ENCODE measurements around the gene PMEL.
"Not testable (repeated sequence)": the region's sequence is repeated elsewhere in the genome, so short reads cannot be mapped to it uniquely, and the experiment has no call there.

Gene PMEL

DNA sequence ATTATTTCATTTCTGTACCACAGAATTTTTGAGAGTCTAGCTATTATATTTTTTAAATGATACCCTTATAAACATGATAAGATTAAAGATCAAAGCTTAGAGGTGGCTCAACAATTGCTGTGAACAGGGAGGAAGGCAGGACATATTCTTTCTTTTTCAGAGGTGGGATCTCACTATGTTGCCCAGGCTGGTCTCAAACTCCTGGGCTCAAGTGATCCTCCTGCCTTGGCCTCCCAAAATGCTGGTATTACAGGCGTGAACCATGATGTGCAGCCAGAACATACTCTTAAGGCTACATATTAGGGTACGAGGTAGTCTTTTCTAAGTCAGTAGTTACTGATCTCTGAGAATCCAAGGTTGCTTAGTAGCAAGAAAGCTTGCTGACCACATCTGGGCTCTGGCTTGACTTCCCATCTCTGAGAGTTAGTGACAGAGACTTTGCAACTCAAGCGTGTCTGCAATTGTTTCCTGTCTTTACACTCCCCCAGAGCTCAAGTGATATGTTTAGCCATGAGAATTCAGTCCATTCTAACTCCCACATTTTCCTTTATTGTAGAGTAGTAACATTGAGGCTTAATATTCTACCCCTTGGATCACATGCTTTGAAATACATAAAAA is 16.6 kb upstream of the PMEL start:
- no peak for DNase-seq

DNA sequence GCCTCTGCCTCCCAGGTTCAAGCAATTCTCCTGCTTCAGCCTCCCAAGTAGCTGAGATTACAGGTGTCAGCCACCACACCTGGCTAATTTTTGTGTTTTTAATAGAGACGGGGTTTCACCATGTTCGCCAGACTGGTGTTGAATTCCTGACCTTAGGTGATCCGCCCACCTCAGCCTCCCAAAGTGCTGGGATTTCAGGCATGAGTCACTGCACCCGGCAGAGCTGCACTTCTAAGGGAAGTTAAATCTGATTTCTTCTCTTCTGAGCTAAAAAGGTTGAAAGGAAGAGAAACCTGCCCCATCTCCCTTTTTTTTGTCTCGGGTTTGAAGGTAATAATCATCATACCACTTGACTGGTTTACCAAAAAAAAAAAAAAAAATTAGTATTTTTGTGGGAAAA is 16.0 kb upstream of the PMEL start:
- not testable (repeated sequence) for DNase-seq

DNA sequence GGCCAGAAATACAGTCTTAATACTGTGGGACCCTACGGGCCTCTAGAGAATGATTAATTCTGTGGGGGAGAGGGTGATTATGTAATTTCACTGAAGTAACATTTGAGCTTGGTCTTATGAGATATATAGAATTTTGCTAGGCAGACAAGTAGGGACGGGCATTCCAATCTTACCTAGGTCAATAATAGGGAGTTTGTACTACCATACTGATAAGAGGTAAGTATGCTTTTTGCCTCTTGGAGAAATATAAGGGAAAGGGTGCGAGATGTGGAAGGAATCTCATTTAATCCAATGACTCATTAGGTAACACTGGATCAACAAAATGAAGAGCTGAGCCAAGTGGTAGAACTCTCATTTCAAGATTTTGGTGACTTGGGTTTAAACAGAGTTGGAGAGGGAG is 13.2 kb upstream of the PMEL start:
- no peak for DNase-seq

DNA sequence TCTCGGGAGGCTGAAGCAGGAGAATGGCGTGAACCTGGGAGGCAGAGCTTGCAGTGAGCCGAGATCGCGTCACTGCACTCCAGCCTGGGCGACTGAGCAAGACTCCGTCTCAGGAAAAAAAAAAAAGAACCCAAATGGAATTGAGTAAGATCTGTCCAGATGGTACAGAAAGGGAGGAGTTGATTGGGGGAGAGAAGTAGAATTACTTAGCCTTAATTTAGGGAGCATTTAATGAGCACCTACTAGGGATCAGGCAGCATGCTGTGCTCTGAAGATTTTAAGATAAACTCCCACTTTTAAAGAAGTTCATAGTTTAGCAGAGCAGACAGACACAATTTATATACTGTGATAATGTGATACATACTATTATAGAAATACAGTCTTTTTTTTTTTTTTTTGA is 12.6 kb upstream of the PMEL start:
- no peak for DNase-seq

DNA sequence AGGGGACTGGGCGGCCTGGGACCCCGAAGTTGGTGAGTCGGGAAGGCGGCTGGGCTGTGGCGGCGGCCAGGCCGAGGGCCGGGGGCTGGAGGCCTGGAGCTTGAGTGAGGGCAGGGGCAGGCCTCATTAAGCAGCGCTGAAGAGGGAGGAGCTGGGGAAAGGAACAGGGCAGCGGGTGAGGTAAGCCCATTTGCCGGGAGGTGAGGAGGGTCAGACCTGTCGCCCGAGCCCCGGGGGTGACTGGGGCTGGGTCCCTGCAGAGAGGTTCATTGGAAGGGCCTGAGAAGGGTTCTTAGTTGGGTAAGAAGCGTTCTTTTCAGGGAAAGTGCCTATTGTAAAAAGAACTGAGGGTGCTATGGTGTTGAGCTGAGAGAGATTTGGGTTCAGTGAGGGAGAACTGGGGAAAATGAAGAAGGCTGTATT is 8.5 kb upstream of the PMEL start:
- no peak for DNase-seq

DNA sequence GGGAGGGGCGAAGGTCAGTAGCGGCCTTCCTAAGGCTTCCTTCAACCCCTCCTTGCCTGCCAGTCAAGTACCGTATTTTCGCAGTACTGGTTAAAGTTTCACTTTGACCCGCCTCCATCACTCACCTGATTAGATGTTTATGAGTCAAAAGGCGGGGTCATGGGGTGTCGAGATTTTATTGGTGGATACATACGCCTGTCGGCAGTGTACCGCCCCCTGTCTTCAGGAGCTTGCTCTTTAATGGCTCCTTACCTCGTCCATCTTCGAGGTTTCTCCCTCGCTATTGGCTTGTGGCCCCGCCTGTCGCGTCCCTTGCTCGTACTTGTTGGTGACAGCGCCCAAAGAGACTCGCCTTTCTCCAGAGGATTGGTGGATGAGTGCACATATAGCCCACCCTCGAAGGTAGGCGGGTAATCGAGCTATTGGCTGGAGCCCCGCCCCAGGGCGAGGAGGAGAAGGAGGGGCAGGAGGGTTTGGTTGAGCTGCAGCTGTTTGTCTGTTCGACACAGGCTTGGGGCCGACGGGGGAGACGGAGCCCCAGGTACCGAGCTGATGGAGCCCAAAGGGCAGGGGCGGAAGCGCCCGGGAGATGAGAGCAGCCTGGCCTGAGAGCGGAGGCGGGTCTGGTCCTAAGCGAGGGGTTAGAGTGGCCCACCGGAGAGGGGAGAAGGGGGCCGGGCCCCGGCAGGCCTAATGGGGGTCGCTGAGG is 7.9 kb upstream of the PMEL start, which contains the start of gene RAB5B:
RAB5B (plus strand) TSS at position 480 of the 709 bp plus-strand sequence. CDS start 12,883 bp downstream, outside the sequence.
- DNase-seq: peak; percentile 100

DNA sequence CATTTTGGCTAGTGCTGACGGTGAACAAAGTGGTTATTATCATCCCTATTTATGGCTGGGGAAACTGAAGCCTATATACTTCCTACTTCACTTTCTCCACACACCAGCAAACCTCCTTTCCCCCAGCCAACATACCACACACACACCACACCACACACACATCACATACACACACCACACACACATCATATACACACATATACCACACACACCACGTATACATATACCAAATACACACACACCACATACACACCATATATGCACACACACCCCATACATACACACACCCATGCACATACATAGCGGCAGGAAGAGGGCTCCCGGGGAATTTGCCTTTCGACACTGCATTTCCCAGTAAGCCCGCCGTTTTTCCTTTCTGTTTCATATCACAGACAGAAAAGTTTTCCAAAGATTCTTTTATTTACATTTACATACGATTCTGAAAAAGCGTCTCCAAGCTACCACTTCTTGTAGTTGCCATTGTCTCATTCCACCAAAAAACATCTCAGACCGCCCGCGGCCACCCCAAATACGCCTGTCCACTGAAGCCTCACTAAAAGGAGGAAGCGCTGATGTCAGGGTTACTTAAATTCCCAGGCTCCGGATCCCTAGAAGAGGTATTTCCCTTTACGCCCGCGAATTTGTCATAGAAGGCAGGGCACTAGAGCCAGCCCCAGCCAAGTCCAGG is 7.2 kb upstream of the PMEL start:
- peak; percentile 55 for DNase-seq

DNA sequence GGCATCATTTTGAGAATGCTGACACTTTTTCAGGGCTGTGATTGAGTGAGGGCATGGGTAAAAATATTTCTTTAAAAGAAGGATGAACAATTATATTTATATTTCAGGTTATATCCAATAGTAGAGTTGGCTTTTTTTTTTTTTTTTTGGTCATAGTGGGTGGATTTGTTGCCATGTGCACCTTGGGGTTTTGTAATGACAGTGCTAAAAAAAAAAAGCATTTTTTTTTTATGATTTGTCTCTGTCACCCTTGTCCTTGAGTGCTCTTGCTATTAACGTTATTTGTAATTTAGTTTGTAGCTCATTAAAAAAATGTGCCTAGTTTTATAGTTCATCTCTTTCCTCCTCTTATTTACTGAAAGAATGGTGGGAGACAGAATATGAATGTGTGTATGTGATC is 6.6 kb upstream of the PMEL start:
- DNase-seq: no peak

DNA sequence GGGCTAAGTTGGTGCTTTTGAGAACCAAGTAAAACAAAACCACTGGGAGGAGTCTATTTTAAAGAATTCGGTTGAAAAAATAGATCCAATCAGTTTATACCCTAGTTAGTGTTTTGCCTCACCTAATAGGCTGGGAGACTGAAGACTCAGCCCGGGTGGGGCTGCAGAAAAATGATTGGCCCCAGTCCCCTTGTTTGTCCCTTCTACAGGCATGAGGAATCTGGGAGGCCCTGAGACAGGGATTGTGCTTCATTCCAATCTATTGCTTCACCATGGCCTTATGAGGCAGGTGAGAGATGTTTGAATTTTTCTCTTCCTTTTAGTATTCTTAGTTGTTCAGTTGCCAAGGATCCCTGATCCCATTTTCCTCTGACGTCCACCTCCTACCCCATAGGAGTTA is 6.2 kb upstream of the PMEL start:
- DNase-seq: no peak

DNA sequence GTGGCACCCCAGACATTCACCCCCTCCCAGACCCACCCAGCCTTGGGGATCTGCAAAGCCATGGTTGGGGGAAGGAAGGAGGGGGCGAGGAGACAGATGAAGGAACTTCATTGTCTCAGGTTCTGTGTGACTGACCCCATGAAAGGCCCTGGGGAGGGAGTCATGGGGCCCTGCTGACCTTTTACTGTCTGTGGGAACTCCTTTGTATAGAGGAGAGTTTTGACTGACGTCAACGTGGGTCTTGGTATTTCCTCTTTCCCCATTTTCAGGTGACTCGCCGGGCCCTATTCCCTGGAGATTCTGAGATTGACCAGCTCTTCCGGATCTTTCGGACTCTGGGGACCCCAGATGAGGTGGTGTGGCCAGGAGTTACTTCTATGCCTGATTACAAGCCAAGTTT is 4.9 kb upstream of the PMEL start:
- DNase-seq: no peak

DNA sequence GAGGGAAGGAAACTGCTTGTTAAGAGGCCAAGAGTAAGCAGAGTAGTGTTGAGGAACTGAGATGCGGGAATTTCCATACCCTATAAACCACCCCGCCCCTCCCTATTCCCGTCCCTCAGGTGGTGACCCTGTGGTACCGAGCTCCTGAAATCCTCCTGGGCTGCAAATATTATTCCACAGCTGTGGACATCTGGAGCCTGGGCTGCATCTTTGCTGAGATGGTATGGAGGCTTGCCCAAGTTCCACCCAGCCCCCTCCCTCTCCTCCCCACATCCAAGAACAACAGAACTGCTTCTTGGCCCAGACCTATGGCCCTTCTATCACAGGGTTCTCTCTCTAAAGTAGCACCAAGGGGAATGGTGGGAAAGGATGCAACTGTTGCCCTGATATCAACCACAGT is 3.5 kb upstream of the PMEL start:
- no peak for DNase-seq

DNA sequence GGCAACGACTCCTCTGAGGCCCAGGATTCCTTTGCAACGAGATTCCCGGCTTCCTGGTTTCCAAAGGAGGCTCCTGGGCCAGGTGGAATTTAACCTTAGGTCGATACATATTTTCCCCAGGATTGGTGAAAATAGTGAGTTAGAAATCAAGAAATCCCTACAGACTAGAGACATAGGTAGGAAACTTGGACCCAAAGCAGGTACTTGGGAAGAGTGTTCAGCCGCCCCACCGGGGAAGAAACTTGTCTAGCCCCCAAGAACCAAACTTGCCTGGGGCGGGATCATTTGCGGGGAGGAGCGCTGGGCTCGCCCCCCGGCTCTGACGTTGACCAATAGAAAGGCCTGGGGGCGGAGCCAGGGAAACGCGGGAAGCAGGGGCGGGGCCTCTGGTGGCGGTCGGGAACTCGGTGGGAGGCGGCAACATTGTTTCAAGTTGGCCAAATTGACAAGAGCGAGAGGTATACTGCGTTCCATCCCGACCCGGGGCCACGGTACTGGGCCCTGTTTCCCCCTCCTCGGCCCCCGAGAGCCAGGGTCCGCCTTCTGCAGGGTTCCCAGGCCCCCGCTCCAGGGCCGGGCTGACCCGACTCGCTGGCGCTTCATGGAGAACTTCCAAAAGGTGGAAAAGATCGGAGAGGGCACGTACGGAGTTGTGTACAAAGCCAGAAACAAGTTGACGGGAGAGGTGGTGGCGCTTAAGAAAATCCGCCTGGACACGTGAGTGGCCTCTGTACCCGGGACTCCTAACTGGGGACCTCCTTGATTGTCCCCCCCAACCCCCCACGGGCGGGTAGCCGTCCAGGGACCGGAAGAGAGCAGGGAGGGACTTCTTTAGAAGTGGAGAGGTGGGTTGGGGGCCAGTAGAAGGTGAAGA is 803 bp upstream of the PMEL start, which contains the start of gene CDK2:
CDK2 (plus strand) TSS at position 423 of the 874 bp plus-strand sequence; CDS start at position 602, 179 bp downstream.
- DNase-seq: peak; percentile 90

DNA sequence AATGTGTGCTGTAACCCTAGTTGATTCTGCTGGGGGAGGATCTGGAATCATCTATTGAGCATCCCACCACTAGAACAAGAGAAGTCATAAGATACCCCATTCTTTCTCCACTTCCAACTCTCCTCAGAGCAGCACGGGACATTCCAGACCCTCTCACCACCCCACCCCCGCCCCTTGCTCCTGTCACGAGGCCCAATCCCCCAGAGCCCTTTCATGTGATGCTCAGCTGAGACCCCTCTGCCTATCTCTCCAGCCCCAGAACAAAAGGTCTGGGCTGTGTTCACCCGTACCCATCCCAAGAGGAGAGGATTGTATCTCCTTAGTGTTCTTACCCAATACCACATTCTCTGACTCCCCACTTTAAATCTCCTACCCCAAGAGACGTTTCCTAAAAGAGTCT is 602 bp downstream of the PMEL start:
- DNase-seq: no peak

DNA sequence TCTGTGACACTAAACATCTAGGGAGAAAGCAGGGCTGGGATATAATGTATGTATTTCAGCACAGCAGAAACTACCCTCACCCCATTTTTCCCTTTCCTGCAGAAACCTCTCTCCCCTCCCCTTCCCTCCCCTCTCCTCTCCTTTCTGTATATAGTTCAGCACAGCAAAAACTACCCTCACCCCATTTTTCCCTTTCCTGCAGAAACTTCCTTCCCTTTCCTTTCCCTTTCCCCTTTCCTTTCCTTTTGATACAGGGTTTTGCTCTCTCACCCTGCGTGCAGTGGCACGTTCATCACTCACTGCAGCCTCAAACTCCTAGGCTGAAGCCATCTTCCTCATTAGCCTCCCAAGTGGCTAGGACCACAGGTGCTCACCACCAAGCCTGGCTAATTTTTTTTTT is 2.1 kb downstream of the PMEL start:
- DNase-seq: no peak

DNA sequence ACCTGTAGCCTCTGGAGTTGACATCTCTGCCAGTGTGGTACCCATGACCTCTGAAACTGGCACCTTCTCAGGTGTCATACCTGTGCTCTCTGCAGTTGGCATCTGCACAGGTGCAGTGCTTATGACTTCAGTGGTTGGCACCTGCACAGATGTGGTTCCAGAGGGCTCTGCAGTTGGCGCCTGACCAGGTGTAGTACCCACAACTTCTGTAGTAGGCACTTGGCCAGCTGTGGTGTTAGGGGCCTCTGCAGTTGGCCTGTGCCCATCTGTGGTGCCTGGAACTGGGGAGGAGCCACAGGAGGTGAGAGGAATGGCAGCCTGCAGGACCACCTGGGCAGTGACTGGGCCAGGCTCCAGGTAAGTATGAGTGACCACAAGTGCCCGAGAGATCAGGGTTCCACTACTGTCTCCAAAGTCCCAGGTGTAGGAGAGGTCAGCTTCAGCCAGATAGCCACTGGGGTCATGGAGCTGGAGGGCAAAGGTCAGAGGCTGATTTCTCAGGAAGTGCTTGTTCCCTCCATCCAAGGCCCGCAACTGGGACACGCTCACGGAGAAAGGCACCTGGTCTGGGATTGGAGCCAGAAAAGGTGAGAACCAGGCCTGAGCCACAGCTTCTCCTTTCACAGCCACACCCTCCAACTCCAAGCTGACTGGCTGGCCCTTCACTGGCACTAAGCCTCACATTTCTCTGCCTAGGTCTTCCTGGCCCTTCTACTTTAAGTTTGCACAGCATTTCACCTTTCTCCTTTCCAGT is 8.6 kb downstream of the PMEL start:
- no peak for DNase-seq

DNA sequence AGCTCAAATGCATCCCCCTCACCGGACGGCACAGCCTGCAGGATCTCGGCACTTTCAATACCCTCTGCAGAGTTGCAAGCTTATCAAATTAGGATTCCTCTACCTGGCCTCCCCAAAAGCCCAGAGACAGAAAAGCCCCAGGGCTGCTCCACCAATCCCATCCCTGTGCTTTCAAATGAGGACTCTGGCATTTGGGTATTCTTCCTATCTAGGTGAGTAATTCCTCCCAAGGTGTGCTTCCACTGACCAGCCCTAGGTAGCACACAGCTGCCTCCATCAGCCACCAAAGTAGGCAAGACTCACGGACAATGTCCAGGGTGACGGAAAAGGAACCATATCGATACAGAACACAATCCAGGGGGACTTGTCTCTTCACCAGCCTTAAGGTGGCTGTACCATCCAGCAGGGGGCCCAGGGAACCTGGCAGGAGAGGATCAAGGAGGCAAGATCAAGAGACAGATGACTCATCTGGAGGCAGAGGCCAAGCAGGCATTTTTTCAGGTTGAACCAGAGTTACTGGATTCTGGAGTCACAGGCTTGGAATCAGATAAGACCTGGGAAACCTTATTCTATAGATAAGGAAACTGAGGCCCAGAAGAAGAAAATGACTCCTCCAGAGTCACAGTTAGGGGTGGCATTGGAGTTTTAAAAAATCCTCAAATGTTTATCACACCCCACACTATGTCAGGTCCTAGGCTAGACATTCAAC is 9.9 kb downstream of the PMEL start:
- DNase-seq: peak; percentile 49

DNA sequence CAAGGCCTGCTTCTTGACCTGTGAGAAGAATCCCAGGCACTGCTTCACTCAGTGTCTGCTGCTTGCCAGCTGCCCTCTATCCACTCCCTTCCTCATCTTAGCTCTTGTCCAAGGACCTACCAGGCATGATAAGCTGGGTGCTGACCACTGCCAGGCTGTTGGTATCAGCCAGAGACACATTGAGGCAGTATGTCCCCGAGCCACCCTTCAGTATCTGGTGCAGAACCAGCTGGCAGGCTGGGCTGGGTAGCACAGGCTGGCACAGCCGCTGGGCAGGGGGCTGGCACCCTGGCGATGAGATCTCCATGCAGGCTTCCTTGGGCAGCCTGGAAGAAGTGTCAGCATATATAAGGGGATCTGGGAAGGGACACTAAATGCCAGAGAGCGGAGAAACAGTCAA is 10.5 kb downstream of the PMEL start:
- DNase-seq: no peak

DNA sequence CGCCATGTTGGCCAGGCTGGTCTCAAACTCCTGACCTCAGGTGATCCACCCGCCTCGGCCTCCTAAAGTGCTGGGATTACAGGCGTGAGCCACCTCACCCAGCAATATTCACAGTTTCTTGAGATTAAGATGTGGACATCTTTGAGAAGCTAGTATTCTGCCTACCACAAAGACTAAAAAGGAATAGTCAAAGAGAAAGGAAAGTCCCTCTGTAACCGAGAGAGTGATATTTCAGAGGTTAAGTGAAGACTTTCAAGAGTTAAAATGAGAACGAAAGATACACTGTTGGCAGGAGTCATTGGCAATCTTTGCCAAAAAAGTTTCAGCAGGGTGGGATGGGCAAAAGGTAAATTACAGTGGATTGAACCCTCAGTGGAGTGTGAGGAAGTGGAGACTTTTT is 19.3 kb downstream of the PMEL start:
- no peak for DNase-seq

DNA sequence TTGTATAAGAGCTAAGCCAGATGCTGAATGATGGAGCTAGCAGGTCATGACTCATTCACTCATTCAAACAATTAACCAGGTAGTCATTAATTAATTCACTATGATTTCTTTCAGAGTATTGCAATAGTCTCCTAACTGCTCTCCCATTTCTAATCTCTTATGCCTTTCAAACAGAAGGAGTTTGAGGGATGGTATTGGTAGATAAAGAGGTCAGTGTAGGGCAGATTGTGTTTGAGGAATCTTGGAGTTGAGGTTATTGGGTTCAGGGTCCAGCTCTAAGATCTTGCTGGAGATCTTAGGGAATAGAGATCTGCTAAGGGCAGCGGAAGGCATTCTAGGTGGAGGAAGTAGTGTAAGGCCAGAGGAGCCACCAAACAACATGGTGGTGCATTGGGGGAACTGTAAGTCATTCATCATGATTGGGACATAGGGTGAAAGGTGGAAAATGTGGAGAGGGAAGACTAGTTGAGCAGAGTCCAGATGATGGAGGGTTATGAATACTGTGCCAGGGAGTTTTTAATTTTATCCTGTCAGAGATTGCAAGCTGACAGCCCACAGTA is 23.2 kb downstream of the PMEL start:
- no peak for DNase-seq

DNA sequence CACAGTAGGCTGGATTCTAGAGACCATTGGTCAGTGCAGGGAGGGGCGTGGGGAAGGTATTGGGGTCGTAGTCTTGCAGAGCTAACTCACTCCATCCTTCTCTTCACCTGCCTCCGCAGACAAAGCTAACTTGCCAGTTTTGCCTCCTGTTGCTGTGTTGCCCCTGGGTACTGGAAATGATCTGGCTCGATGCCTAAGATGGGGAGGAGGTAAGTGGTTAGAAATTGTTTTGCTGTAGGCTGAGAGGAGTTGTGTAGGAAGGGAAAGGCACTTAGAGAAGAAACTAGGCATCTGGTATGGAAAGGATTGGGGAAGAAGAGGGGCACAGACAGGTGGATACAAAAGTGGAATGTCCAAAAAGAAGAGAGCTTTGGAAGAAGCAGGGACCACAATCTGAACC is 23.8 kb downstream of the PMEL start:
- no peak for DNase-seq

DNA sequence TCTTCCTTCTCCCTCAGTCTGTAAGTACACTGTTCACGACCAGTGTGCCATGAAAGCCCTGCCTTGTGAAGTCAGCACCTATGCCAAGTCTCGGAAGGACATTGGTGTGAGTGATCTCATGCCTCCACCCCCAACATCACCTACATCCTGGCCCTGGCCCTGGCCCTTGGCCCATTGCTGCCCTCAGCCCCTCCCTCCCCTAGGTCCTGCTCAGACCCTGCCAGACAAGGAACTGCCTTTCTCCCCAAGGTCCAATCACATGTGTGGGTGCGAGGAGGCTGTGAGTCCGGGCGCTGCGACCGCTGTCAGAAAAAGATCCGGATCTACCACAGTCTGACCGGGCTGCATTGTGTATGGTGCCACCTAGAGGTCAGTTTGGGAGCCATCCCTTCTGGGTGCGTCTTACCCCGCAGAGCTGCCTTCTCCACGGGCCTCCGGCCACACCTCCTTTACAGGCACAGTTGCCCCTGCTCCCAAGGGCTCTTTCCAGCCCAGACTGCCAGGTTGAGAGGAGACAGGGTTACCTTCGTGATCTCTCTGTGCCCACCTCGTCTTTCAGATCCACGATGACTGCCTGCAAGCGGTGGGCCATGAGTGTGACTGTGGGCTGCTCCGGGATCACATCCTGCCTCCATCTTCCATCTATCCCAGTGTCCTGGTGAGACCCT is 25.6 kb downstream of the PMEL start:
- DNase-seq: peak; percentile 89

Data from CD4-positive, alpha-beta T cell treated with Interleukin-21 for 1 hour (primary cell).